HepG2 (cell line): Measurements from ENCODE around the gene ITIH1. TPM values are rescaled to one million over a fixed set of nuclear protein-coding genes. Genes with fewer than 3 reads are reported as not detected.

Source experiments
- ETV6 ChIP-seq: sonication (generic); formaldehyde crosslinking; conservative IDR thresholded peaks from 2 replicates; pipeline ENCODE4 v1.4.0; 2020; ENCODE audit warnings: missing genetic modification reagents
- FOXO1 ChIP-seq: sonication (generic); formaldehyde crosslinking; IDR thresholded peaks from 2 replicates; pipeline ENCODE4 v1.4.0; 2020; ENCODE audit warnings: missing genetic modification reagents
- HDAC2 ChIP-seq: sonication (generic); formaldehyde crosslinking; IDR thresholded peaks from 2 replicates; pipeline ENCODE4 v1.4.0; 2020; ENCODE audit warnings: missing genetic modification reagents
- HNRNPH1 ChIP-seq: fragments of 200-400 bp; formaldehyde crosslinking; optimal IDR thresholded peaks from 2 replicates; pipeline ENCODE3; 2017; ENCODE audit warnings: mild to moderate bottlenecking, low read depth, low read length
- JARID2 ChIP-seq: sonication (generic); formaldehyde crosslinking; IDR thresholded peaks from 2 replicates; pipeline ENCODE4 v1.8.1; 2023; ENCODE audit warnings: missing genetic modification reagents, inconsistent platforms; ENCODE audit not compliant: insufficient replicate concordance
- MED1 ChIP-seq: sonication (generic); formaldehyde crosslinking; IDR thresholded peaks from 2 replicates; pipeline ENCODE4 v1.4.0; 2020; ENCODE audit warnings: missing genetic modification reagents
- RARA ChIP-seq: IDR thresholded peaks from 2 replicates; pipeline ENCODE4 v1.6.1; 2016; ENCODE audit warnings: missing genetic modification reagents, missing compliant biosample characterization
- SMAD3 ChIP-seq: sonication (generic); formaldehyde crosslinking; IDR thresholded peaks from 2 replicates; pipeline ENCODE4 v1.4.0; 2020; ENCODE audit warnings: missing genetic modification reagents
- ZFP82 ChIP-seq: sonication (generic); formaldehyde crosslinking; IDR thresholded peaks from 2 replicates; pipeline ENCODE4 v1.5.1; 2020; ENCODE audit warnings: mild to moderate bottlenecking, missing genetic modification reagents, borderline replicate concordance
- ZNF354B ChIP-seq: sonication (generic); formaldehyde crosslinking; IDR thresholded peaks from 2 replicates; pipeline ENCODE4 v1.8.0; 2022; ENCODE audit warnings: mild to moderate bottlenecking, missing genetic modification reagents
- ZNF790 ChIP-seq: sonication (generic); formaldehyde crosslinking; IDR thresholded peaks from 2 replicates; pipeline ENCODE4 v1.8.0; 2022; ENCODE audit warnings: missing genetic modification reagents, mild to moderate bottlenecking, borderline replicate concordance
- polyA plus RNA-seq, 8 experiments: library from polyadenylated mRNA; depleted of rRNA in 3 of 8; stranded (reverse) in 7 of 8; unstranded in 1 of 8; fragments of >200 nt; fragmentation: Illumina TruSeq in 4 of 8; extraction: Trizol in 4 of 8; gene quantifications; 2 replicates each; pipeline versions ENCODE4 v1.2.1 to v1.2.3, GENCODE V29; 2011 to 2016; ENCODE audit warnings: low read depth in 4 of 8, missing spikeins in 1 of 8, mixed read lengths in 1 of 8; ENCODE audit not compliant: insufficient read depth in 1 of 8
- total RNA-seq, 5 experiments: library from RNA; depleted of rRNA; stranded (reverse); fragments of >200 nt; fragmentation: Illumina TruSeq; extraction: Trizol; gene quantifications; 2 replicates each; pipeline ENCODE4 v1.2.3, GENCODE V29; 2016; ENCODE audit warnings: low read depth in 1 of 5
- TF ChIP-seq, protein P1 (sequence below): sonication (generic); formaldehyde crosslinking; IDR thresholded peaks from 2 replicates; pipeline ENCODE4 v1.4.0; 2020; ENCODE audit warnings: mild to moderate bottlenecking, missing genetic modification reagents
- TF ChIP-seq, protein P2 (sequence below): sonication (generic); formaldehyde crosslinking; IDR thresholded peaks from 2 replicates; pipeline ENCODE4 v1.8.1; 2023; ENCODE audit warnings: mild to moderate bottlenecking, moderate library complexity, missing genetic modification reagents
- TF ChIP-seq, protein P3 (sequence below): sonication (generic); formaldehyde crosslinking; IDR thresholded peaks from 2 replicates; pipeline ENCODE4 v1.5.1; 2020; ENCODE audit warnings: missing genetic modification reagents, mild to moderate bottlenecking, borderline replicate concordance

Gene ITIH1
- total and polyA plus RNA-seq, 2 of the 13 experiments (the other 11 are each of a cell fraction or from before 2014, with no cell fraction given), result 12.3 to 19.6 TPM

DNA sequence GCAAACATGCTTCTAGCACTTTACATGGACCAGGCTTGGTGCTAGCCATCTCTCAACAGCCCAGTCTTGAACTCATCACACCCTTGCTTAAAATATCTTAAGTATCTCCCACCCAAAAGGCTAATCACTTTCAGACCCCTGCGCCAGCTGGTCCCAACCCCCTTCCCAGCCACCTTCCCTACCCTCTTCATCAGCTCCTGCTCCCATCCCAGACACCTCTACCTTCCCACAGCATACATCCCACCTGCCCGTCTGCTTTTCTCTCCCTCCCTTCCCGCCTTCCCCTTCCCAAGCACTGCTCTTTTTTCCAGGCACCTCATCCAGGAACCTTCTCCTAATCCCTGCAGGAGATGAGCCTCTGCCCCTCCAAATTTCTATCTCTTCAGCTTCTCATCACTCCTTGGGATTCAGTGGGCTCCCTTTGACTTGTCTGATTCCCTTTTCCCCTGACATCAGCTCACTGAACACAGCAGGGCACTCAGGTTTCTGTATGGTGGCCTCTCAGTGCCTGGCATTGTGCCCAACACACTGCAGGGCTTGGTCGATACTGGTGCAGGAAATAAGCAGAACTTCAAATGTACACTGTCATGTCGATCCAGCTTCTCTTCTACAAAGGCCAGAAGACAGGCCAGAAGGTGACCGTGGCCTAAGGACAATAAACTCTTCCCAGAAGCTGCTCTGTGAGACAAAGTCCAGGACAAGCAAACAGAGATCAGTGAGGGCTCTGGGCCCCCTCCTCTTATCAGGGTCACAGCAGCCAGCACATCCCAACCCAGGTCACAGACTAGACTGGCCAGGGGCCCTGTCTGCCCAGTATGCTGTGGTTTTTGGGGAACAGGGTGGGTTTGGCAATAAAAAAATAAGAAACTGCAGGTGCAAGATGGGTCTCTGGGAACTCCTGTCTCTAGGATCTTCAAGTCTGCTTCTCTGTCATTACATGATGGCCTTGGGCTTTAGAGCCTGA is 2.2 kb upstream of the ITIH1 start (continued):
- TF ChIP-seq, protein P1, sequence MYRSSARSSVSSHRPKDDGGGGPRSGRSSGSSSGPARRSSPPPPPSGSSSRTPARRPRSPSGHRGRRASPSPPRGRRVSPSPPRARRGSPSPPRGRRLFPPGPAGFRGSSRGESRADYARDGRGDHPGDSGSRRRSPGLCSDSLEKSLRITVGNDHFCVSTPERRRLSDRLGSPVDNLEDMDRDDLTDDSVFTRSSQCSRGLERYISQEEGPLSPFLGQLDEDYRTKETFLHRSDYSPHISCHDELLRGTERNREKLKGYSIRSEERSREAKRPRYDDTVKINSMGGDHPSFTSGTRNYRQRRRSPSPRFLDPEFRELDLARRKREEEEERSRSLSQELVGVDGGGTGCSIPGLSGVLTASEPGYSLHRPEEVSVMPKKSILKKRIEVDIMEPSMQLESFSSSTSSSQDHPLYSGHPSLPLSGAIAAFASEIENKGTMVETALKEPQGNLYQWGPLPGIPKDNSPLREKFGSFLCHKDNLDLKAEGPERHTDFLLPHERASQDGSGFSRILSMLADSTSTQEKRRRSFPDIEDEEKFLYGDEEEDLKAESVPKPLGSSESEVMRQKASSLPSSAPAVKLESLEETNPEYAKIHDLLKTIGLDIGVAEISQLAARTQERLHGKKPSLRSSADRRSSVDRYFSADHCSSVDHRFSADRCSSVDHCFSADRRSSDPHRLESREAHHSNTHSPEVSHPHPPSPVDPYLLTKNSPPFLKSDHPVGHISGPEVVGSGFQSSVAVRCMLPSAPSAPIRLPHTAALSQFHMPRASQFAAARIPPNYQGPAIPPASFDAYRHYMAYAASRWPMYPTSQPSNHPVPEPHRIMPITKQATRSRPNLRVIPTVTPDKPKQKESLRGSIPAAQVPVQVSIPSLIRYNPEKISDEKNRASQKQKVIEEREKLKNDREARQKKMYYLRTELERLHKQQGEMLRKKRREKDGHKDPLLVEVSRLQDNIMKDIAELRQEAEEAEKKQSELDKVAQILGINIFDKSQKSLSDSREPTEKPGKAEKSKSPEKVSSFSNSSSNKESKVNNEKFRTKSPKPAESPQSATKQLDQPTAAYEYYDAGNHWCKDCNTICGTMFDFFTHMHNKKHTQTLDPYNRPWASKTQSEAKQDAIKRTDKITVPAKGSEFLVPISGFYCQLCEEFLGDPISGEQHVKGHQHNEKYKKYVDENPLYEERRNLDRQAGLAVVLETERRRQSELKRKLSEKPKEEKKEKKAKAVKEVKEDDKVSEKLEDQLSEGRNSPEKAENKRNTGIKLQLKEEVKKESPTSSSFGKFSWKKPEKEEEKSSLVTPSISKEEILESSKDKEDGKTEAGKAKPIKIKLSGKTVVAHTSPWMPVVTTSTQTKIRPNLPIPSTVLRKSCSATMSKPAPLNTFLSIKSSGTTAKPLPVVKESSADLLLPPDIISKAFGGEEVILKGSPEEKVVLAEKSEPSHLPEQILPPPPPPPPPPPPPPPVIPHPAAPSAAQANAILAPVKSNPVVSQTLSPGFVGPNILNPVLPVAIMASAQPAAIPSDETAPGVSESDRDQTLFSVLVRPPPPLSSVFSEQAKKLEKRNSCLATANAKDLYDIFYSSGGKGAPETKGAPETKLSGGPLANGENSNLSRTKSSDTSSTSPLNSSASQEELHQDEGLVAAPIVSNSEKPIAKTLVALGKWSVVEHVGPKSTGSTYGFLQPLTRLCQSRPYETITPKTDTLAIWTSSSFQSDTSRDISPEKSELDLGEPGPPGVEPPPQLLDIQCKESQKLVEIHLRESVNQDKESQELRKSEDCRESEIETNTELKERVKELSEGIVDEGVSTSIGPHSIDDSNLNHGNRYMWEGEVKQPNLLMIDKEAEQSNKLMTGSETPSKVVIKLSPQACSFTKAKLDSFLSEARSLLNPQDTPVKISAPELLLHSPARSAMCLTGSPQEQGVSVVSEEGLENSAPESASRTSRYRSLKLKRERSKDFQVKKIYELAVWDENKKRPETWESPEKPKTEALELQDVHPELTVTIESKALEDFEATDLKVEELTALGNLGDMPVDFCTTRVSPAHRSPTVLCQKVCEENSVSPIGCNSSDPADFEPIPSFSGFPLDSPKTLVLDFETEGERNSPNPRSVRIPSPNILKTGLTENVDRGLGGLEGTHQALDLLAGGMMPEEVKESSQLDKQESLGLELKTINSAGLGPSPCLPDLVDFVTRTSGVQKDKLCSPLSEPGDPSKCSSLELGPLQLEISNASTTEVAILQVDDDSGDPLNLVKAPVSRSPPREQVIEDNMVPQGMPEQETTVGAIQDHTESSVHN (CRISPR knock-in tag), result no peak
- TF ChIP-seq ZNF790 (CRISPR knock-in tag), result no peak
- no peak for TF ChIP-seq ETV6
- peak; percentile 97 for TF ChIP-seq RARA (CRISPR knock-in tag)
- TF ChIP-seq ZFP82 (CRISPR knock-in tag), result no peak
- TF ChIP-seq SMAD3 (CRISPR knock-in tag), result peak; percentile 81; the same call in 1 of the 2 replicates
- TF ChIP-seq ZNF354B (CRISPR knock-in tag), result no peak
- no peak for TF ChIP-seq HNRNPH1
- no peak for TF ChIP-seq JARID2
- peak; percentile 98 for TF ChIP-seq MED1
- TF ChIP-seq, protein P2, sequence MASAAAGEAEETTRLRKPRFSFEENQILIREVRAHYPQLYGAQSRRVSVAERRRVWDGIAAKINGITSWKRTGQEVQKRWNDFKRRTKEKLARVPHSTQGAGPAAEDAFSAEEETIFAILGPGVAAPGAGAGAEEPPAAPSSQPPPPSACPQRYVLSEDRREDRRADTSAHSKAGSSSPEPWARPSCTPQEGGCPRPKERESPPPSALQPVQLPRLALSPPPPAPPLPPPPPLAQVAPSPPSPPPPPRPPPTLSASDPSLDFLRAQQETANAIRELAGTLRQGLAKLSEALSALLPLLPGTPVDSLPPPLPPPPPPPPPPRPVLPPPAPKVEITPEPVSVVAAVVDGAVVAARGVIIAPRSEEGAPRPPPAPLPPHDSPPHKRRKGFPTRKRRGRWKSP (CRISPR knock-in tag), result peak; percentile 87
- TF ChIP-seq HDAC2 (CRISPR knock-in tag), result peak; percentile 91
- TF ChIP-seq, protein P3, sequence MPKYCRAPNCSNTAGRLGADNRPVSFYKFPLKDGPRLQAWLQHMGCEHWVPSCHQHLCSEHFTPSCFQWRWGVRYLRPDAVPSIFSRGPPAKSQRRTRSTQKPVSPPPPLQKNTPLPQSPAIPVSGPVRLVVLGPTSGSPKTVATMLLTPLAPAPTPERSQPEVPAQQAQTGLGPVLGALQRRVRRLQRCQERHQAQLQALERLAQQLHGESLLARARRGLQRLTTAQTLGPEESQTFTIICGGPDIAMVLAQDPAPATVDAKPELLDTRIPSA (CRISPR knock-in tag), result no peak
- peak; percentile 95 for TF ChIP-seq FOXO1 (CRISPR knock-in tag)
